ENCODE results near the gene BPIFB3.
A peak's percentile ranks its signal among the peaks of the same experiment; 100 is the strongest.

Gene BPIFB3

DNA sequence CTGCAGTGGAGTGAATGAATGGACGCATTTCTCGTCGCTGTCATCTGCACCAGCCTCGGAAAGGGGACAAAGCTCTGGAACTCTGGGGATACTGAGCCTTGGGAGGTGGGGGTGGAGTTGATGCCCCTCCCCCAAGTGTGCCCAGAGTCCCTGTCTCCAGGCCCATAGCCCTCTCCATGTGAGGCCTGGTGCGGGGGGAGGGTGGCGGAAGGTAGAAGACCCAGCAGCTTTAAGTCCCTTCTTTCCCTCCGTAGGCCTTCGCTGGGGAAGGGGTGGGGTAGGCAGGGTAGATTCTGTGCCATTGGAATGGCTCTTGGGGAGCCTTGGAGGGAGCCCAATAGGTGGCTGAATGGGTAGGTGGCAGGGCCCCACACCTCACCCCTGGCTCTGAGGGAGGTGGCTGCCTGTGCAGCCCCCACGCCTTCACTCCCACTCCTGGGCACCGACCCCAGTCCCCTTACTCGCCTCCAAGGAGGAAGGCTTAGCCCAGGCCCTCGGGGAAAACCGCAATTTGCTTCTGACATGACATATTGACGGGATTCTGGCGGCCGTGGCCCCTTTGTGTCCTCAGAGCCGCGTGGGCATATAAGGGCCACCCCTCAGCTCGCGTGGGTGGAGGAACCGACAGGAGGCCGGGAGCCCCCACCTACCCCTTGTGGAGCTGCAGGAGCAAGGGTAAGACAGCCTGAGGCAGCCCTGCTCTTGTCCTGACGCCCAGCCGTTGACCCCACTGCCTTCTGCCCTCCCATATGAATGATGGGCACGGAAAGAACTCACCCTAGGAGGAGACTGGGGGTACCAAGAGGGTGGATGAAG lies at the start of gene BPIFB3:
TSS of gene BPIFB3 (plus strand) at position 613 of the 816 bp plus-strand sequence. CDS start 1,533 bp downstream, outside the sequence.
- no peak for DNase-seq (ENCODE audit: extremely low spot score, insufficient read length, low read depth)
- no peak for FAIRE-seq

DNA sequence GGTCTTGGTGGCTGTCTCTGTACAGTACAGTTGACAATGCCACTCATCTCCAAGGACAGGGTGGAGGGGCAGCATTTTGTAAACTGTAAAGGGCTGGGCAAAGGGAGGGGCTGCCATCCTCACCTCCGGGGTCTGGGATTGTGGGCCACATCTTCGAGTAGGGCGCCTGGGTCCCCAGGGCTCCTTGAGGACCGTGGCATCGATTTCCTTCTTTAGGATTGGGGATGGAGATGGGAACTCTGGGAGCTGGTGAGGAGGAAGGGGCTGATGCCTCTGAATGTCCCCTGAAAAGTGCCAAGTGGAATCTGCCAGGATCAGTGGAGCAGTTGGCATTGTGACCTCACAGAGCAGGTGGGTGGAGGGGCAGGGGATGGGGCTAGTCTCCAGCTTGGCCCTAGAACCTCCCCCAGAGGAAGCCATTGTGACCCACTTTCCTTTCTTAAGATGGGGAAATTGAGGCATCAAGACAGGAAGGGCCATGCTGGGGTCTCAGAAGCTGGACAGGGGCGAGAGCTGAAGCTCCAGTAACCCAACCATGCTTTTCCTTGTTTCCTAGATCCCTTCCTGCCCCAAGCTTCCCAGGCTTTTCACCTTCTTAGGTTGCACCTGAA lies 49.5 kb upstream of the BPIFB3 start, which contains the start of gene SUN5:
TSS of gene SUN5 (minus strand) at position 293 of the 611 bp plus-strand sequence. CDS start at position 200, 93 bp downstream.
- no peak for FAIRE-seq
- DNase-seq (ENCODE audit: extremely low spot score, insufficient read length, low read depth): no peak

- peak; percentile 17 for DNase-seq (ENCODE audit: extremely low spot score, insufficient read length, low read depth)
- peak; percentile 56 for FAIRE-seq
Measured at GRCh38 chr20:33005132-33005566, 48.6 kb upstream of the BPIFB3 start.

GRCh38 chr20:33005908-33006775 lies 47.6 kb upstream of the BPIFB3 start:
- DNase-seq (ENCODE audit: extremely low spot score, insufficient read length, low read depth): no peak
- no peak for FAIRE-seq

- FAIRE-seq (no peak), DNase-seq (ENCODE audit: extremely low spot score, insufficient read length, low read depth) (no peak)
Measured at GRCh38 chr20:33006776-33007375, 46.8 kb upstream of the BPIFB3 start.

GRCh38 chr20:33007376-33008335 lies 46.0 kb upstream of the BPIFB3 start, which contains the start of gene BPIFB2:
Gene BPIFB2, plus strand, starts transcription at chr20:33007704. Its CDS starts 871 bp downstream, at chr20:33008575.
- FAIRE-seq (no peak), DNase-seq (ENCODE audit: extremely low spot score, insufficient read length, low read depth) (no peak)

GRCh38 chr20:33008336-33009213 lies 45.1 kb upstream of the BPIFB3 start:
- FAIRE-seq: no peak
- no peak for DNase-seq (ENCODE audit: extremely low spot score, insufficient read length, low read depth)

DNA sequence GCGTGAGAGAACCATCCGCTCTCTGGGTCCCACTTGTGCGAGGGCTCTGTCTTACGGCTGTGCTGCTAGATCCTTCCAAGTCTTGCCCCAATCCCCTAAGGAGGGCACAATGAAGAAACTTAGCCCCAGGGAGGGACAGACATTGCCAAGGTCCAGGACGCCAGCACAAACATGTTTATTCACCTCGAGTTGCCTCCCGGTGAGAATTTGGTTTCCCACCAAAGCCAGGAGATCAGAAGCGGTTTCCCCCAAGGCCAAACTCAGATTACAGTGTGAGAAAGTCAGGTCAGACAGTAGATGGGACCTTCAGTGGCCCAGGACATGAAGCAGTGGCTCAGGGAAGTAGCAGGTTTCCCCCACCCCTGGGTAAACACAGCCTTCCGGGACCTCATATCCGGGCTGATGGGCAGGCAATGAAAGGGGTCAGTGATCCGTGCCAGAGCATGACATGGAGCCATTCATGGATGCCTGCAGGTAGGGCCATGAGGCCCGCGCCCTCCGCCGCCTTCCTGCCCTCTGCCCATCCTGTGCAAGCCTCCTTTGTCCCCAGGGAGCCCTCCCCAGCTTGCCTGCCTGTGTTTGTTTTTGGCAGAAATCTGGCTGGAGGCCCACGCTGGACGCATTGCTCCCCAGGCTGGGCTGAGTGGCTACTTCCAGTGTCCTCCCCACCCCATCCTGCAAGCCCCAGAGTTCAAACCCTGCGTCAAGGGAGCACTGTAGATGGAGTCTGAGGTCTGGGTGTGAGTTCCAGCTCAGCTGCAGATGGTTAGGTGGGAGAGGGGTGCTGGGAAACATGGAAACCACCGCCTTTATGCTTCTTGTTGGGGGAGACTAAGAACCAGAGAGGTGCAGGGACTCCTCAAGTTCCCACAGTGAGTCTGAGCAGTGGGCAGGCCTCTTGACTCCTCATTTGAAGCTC lies 44.2 kb upstream of the BPIFB3 start:
- DNase-seq (ENCODE audit: extremely low spot score, insufficient read length, low read depth): no peak
- no peak for FAIRE-seq

- no peak for FAIRE-seq
- DNase-seq (ENCODE audit: extremely low spot score, insufficient read length, low read depth): no peak
Measured at GRCh38 chr20:33010133-33010504, 43.6 kb upstream of the BPIFB3 start.

- no peak for FAIRE-seq
- DNase-seq (ENCODE audit: extremely low spot score, insufficient read length, low read depth): no peak
Measured at GRCh38 chr20:33010674-33011449, 42.8 kb upstream of the BPIFB3 start.

DNA sequence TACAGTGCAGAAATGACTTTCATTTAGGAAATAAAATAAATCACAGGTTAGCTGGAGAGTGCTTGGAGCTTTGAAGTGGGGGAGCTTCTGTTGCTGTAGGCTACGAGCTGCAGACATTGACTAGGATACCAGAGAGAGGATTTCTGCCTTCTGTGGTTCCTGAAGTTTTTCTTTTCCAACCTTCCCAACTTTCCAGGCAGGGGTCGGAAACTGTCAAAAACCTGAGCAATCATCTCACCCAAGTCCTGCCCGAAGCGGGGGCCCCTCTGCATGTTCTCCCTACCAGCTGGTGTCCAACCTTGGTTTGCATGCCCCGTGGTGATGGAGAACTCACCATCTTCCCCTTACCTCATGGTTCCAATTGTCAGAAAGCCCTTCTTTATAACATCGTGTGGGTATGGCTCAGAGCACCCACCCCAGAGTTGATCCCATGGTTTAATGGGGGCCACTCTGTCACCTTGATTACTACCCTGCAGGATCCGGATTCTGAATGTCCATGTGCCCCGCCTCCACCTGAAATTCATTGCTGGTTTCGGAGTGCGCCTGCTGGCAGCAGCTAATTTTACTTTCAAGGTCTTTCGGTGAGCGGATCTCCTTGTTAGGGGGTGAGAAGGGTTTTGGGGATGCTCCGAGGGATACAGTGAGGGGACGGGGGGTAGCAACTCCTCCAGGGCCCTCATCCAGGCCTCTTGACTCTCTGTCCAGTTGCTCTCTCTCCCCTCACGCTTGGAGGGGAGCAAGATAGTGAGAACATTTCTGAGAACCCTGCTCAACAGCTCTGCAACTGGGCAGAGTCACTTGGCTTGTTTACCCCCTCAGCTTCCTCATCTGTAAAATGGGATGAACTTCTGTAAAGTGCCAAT lies 41.1 kb upstream of the BPIFB3 start:
- FAIRE-seq (no peak), DNase-seq (ENCODE audit: extremely low spot score, insufficient read length, low read depth) (no peak)

GRCh38 chr20:33013701-33014326 lies 39.9 kb upstream of the BPIFB3 start:
- FAIRE-seq: no peak
- no peak for DNase-seq (ENCODE audit: extremely low spot score, insufficient read length, low read depth)

DNA sequence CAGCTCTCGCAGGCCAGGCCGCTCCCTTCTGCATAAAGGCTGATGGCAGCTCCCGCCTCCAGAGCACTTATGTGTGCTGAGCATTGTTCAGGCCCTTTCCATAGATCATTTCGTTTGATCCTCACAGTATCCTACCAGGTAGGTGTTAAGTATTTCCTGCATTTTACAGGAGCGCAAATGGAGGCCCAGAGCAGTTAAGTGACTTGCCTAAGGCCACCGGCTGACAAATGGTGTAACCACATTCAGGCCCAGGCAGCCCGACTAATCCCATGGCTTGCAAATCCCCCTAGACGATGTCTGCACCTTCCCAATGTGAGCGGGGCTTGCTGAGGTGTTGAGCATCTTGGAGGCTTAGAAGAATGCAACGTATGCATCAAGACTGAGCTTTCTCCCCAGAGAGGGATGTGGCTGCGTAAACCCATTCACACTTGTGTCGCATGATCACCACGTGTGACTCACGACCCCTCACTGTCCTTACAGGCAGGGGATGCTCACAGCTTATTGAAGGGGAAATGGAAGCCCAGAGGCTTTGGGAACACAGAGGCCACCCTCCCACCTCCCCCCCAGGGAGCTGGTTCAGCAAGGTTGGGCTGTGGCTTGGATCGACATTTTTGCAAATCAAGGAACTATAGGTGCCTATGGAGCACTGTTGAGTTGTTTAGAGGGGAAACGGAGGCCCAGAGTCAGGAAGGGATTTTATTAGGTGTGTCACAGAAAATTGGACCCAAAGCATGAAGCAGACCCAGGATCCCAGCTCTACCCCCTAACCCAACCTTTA lies 39.2 kb upstream of the BPIFB3 start:
- DNase-seq (ENCODE audit: extremely low spot score, insufficient read length, low read depth): no peak
- FAIRE-seq: no peak

DNA sequence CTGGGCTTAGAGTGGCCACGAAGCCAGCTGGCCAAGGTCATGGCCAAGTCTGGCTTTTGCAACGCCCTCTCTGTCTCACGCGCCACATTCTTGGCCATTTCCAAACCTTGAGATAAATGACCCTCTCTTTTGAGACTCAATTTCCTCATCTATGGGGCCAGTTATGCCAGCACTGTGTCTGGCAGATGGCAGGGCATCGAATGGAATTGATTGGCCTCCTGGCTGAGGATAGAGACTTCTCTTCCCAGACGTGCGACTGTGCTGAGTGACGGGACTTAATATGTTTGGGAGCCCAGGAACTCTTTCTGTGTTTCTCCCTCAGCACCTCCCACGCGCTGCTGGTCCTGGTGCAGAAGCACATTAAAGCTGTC lies 38.6 kb upstream of the BPIFB3 start:
- FAIRE-seq (no peak), DNase-seq (ENCODE audit: extremely low spot score, insufficient read length, low read depth) (no peak)

Data from GM18507 (cell line).